Suppressor macrophage treated with lipopolysaccharide for 4 hours (primary cell): ENCODE measurements around the gene PLEKHM2.

Experiments
- DNase-seq: peaks from one replicate; pipeline ENCODE4 v3.0.0-alpha.2; 2020

The PLEKHM2 gene

GRCh38 chr1:15727021-15727420 lies 42.9 kb downstream of the PLEKHM2 start:
- no peak for DNase-seq

GRCh38 chr1:15727424-15727823 lies 43.3 kb downstream of the PLEKHM2 start:
- no peak for DNase-seq

GRCh38 chr1:15727866-15728534 lies 43.9 kb downstream of the PLEKHM2 start:
- no peak for DNase-seq

- no peak for DNase-seq
Observed at GRCh38 chr1:15728937-15729657, 45.0 kb downstream of the PLEKHM2 start.

- DNase-seq, result no peak
Observed at GRCh38 chr1:15730423-15730822, 46.3 kb downstream of the PLEKHM2 start.

- DNase-seq, result no peak
Observed at GRCh38 chr1:15730936-15731335, 46.8 kb downstream of the PLEKHM2 start.

- no peak for DNase-seq
Observed at GRCh38 chr1:15731735-15732685, 47.9 kb downstream of the PLEKHM2 start.

GRCh38 chr1:15732686-15733081 lies 48.6 kb downstream of the PLEKHM2 start:
- no peak for DNase-seq

GRCh38 chr1:15733218-15733725 lies 49.2 kb downstream of the PLEKHM2 start:
- no peak for DNase-seq

- DNase-seq, result no peak
Observed at GRCh38 chr1:15733726-15734226, 49.7 kb downstream of the PLEKHM2 start.

- DNase-seq, result no peak
Observed at GRCh38 chr1:15734296-15734695, 50.2 kb downstream of the PLEKHM2 start.

GRCh38 chr1:15734901-15735300 lies 50.8 kb downstream of the PLEKHM2 start:
- DNase-seq, result no peak

GRCh38 chr1:15735304-15736037 lies 51.4 kb downstream of the PLEKHM2 start:
- DNase-seq, result no peak

- DNase-seq, result no peak
Observed at GRCh38 chr1:15736038-15736891, 52.1 kb downstream of the PLEKHM2 start, which contains the start of gene SLC25A34. Gene SLC25A34 (plus strand): TSS chr1:15736258. CDS start chr1:15736486, 228 bp downstream.

GRCh38 chr1:15736892-15737261 lies 52.8 kb downstream of the PLEKHM2 start:
- DNase-seq, result no peak

GRCh38 chr1:15737324-15738319 lies 53.5 kb downstream of the PLEKHM2 start:
- DNase-seq, result no peak

- DNase-seq, result no peak
Observed at GRCh38 chr1:15738416-15739113, 54.4 kb downstream of the PLEKHM2 start.

- no peak for DNase-seq
Observed at GRCh38 chr1:15739259-15739658, 55.1 kb downstream of the PLEKHM2 start.

- no peak for DNase-seq
Observed at GRCh38 chr1:15739745-15740144, 55.6 kb downstream of the PLEKHM2 start.
